ENCODE measurements around the gene SLC22A17.

- no peak for TF ChIP-seq CTCF (optimal IDR thresholded peaks at IDR 0.05 in 1 of 3, IDR thresholded peaks at IDR 0.05 in 1 of 3, conservative IDR thresholded peaks at IDR 0.05 in 1 of 3; ENCODE audit: extremely low read depth in 1 of 3, insufficient read depth in 2 of 3, low read length in 3 of 3)
- TF ChIP-seq EZH2 (IDR thresholded peaks at IDR 0.05; ENCODE audit: low read length): no peak
These were observed 26.0 kb downstream of the SLC22A17 start for GRCh38 chr14:23326491-23327332.
